BLaER1 treated with 17β-estradiol and CSF1 and Interleukin-3, amounts not matched to agents 10 nM and 100 nM (cell line): ENCODE measurements around the gene FBXW8.

Experiments
- H3K27ac ChIP-seq, 11 experiments: shearing (Covaris generic); formaldehyde crosslinking; 2 replicates each; pipeline ENCODE4 v1.8.1; 2022
- H3K27me3 ChIP-seq, 11 experiments: shearing (Covaris generic); formaldehyde crosslinking; 2 replicates each; pipeline ENCODE4 v1.8.1; 2022
- H3K36me3 ChIP-seq, 11 experiments: shearing (Covaris generic); formaldehyde crosslinking; 2 replicates each; pipeline ENCODE4 v1.8.1; 2022
- H3K4me1 ChIP-seq, 10 experiments: shearing (Covaris generic); formaldehyde crosslinking; 2 replicates each; pipeline ENCODE4 v1.8.1; 2022
- H3K4me2 ChIP-seq, 11 experiments: shearing (Covaris generic); formaldehyde crosslinking; 2 replicates each; pipeline ENCODE4 v1.8.1; 2022
- H3K4me3 ChIP-seq, 10 experiments: shearing (Covaris generic); formaldehyde crosslinking; 2 replicates each; pipeline ENCODE4 v1.8.1; 2022
- H3K9ac ChIP-seq, 11 experiments: shearing (Covaris generic); formaldehyde crosslinking; 2 replicates each; pipeline ENCODE4 v1.8.1; 2022
- H3K9me3 ChIP-seq, 11 experiments: shearing (Covaris generic); formaldehyde crosslinking; replicated peaks in 1 of 11; 2 replicates each; pipeline ENCODE4 v1.8.1; 2022
- H4K20me1 ChIP-seq, 11 experiments: shearing (Covaris generic); formaldehyde crosslinking; 2 replicates each; pipeline ENCODE4 v1.8.1; 2022
- Cebpa-rat ChIP-seq, 11 experiments: shearing (Covaris generic); IDR thresholded peaks; 2 replicates each; pipeline ENCODE4 v1.8.1; 2022

The FBXW8 gene

GRCh38 chr12:117067638-117068037 is 156.9 kb downstream of the FBXW8 start:
- peaks cover 0 to 14% (median 9%) of the 10 kb centered on the region in 11 experiments; a peak in 8 of 22 replicates for H3K36me3 ChIP-seq
- H4K20me1 ChIP-seq: no peaks in the 10 kb centered on the region
- H3K4me1 ChIP-seq: peaks cover 98 to 100% (median 100%) of the 10 kb centered on the region in 10 experiments
- no peaks in the 10 kb centered on the region for H3K27me3 ChIP-seq
- no peak overlapping the region for H3K4me3 ChIP-seq
- peaks cover 0 to 6% (median 0%) of the 10 kb centered on the region in 11 experiments; a peak in 2 of 22 replicates for H3K9me3 ChIP-seq
- peak in 1 of 11 experiments; percentile 55; a peak in 1 of 22 replicates for TF ChIP-seq Cebpa-rat (IDR thresholded peaks at IDR 0.05)
- peak overlapping the region in 10 of 11 experiments; percentile 12 to 99 (median 96); a peak in 18 of 22 replicates for H3K27ac ChIP-seq
- peak overlapping the region; percentile 83 to 99 (median 93) for H3K4me2 ChIP-seq
- peak overlapping the region in 10 of 11 experiments; percentile 20 to 85 (median 72); a peak in 12 of 22 replicates for H3K9ac ChIP-seq

GRCh38 chr12:117068492-117068891 is 157.7 kb downstream of the FBXW8 start:
- Histone ChIP-seq H3K4me3 (no peak overlapping the region), H3K9me3 (peaks cover 0 to 6% (median 0%) of the 10 kb centered on the region in 11 experiments; a peak in 2 of 22 replicates), H3K9ac (peak overlapping the region in 10 of 11 experiments; percentile 4 to 85 (median 68); a peak in 11 of 22 replicates), H3K27ac (peak overlapping the region in 10 of 11 experiments; percentile 12 to 99 (median 96); a peak in 19 of 22 replicates), H3K36me3 (peaks cover 0 to 21% (median 14%) of the 10 kb centered on the region in 11 experiments; a peak in 9 of 22 replicates), H4K20me1 (no peaks in the 10 kb centered on the region), H3K27me3 (no peaks in the 10 kb centered on the region), H3K4me2 (peak overlapping the region; percentile 83 to 99 (median 93)), H3K4me1 (peaks cover 100% of the 10 kb centered on the region in 10 experiments)
- TF ChIP-seq Cebpa-rat (IDR thresholded peaks at IDR 0.05): no peak

GRCh38 chr12:117069101-117069797 is 158.5 kb downstream of the FBXW8 start:
- no peaks in the 10 kb centered on the region for H3K27me3 ChIP-seq
- peaks cover 99 to 100% (median 100%) of the 10 kb centered on the region in 10 experiments for H3K4me1 ChIP-seq
- H4K20me1 ChIP-seq: no peaks in the 10 kb centered on the region
- no peak overlapping the region for H3K4me3 ChIP-seq
- peak overlapping the region; percentile 52 to 85 (median 69); a peak in 19 of 22 replicates for H3K9ac ChIP-seq
- H3K9me3 ChIP-seq: peaks cover 0 to 6% (median 0%) of the 10 kb centered on the region in 11 experiments; a peak in 2 of 22 replicates
- peak overlapping the region; percentile 83 to 99 (median 93) for H3K4me2 ChIP-seq
- TF ChIP-seq Cebpa-rat (IDR thresholded peaks at IDR 0.05): no peak
- peaks cover 0 to 29% (median 14%) of the 10 kb centered on the region in 11 experiments; a peak in 10 of 22 replicates for H3K36me3 ChIP-seq
- peak overlapping the region; percentile 75 to 99 (median 95) for H3K27ac ChIP-seq

GRCh38 chr12:117069926-117070900 is 159.5 kb downstream of the FBXW8 start:
- Histone ChIP-seq H3K4me2 (peak overlapping the region; percentile 83 to 99 (median 93)), H3K4me1 (peaks cover 99 to 100% (median 100%) of the 10 kb centered on the region in 10 experiments), H3K4me3 (0 out of 20 replicates have a peak overlapping the region, but pooled peaks of 2 of the 10 experiments have one; percentile 3), H3K9me3 (peaks cover 0 to 6% (median 0%) of the 10 kb centered on the region in 11 experiments; a peak in 2 of 22 replicates), H3K9ac (peak overlapping the region; percentile 52 to 85 (median 69)), H3K27me3 (no peaks in the 10 kb centered on the region), H3K36me3 (peaks cover 0 to 29% (median 14%) of the 10 kb centered on the region in 11 experiments; a peak in 10 of 22 replicates), H3K27ac (peak overlapping the region; percentile 75 to 99 (median 95)), H4K20me1 (no peaks in the 10 kb centered on the region)
- TF ChIP-seq Cebpa-rat (IDR thresholded peaks at IDR 0.05): peak in 5 of 11 experiments; percentile 9 to 46 (median 42); a peak in 3 of 22 replicates

GRCh38 chr12:117071009-117071408 is 160.3 kb downstream of the FBXW8 start:
- TF ChIP-seq Cebpa-rat (IDR thresholded peaks at IDR 0.05): no peak
- Histone ChIP-seq H3K9me3 (peaks cover 0 to 6% (median 0%) of the 10 kb centered on the region in 11 experiments; a peak in 2 of 22 replicates), H3K4me3 (no peak overlapping the region), H3K4me1 (peaks cover 96 to 99% (median 98%) of the 10 kb centered on the region in 10 experiments), H3K27me3 (no peaks in the 10 kb centered on the region), H3K36me3 (peaks cover 0 to 29% (median 14%) of the 10 kb centered on the region in 11 experiments; a peak in 10 of 22 replicates), H4K20me1 (no peaks in the 10 kb centered on the region), H3K4me2 (peak overlapping the region; percentile 83 to 99 (median 93)), H3K9ac (peak overlapping the region in 10 of 11 experiments; percentile 4 to 85 (median 68); a peak in 15 of 22 replicates), H3K27ac (peak overlapping the region; percentile 75 to 99 (median 95); a peak in 21 of 22 replicates)

GRCh38 chr12:117072106-117072505 is 161.4 kb downstream of the FBXW8 start:
- peaks cover 96 to 99% (median 98%) of the 10 kb centered on the region in 10 experiments for H3K4me1 ChIP-seq
- H3K9me3 ChIP-seq: peaks cover 0 to 6% (median 0%) of the 10 kb centered on the region in 11 experiments; a peak in 2 of 22 replicates
- H3K27me3 ChIP-seq: no peaks in the 10 kb centered on the region
- no peak overlapping the region for H3K4me3 ChIP-seq
- no peak overlapping the region for H3K9ac ChIP-seq
- H3K4me2 ChIP-seq: peak overlapping the region; percentile 83 to 99 (median 93); a peak in 20 of 22 replicates
- TF ChIP-seq Cebpa-rat (IDR thresholded peaks at IDR 0.05): no peak
- peak overlapping the region in 3 of 11 experiments; percentile 15 to 99 (median 96); a peak in 4 of 22 replicates for H3K27ac ChIP-seq
- no peaks in the 10 kb centered on the region for H4K20me1 ChIP-seq
- peaks cover 0 to 29% (median 14%) of the 10 kb centered on the region in 11 experiments; a peak in 10 of 22 replicates for H3K36me3 ChIP-seq

GRCh38 chr12:117072736-117073490 is 162.2 kb downstream of the FBXW8 start:
- no peaks in the 10 kb centered on the region; a peak in 1 of 22 replicates for H4K20me1 ChIP-seq
- peak overlapping the region in 3 of 11 experiments; percentile 36 to 47 (median 43); a peak in 2 of 22 replicates for H3K9ac ChIP-seq
- H3K27ac ChIP-seq: peak overlapping the region in 7 of 11 experiments; percentile 4 to 96 (median 23); a peak in 9 of 22 replicates
- peaks cover 0 to 6% (median 0%) of the 10 kb centered on the region in 11 experiments; a peak in 2 of 22 replicates for H3K9me3 ChIP-seq
- no peaks in the 10 kb centered on the region for H3K27me3 ChIP-seq
- H3K36me3 ChIP-seq: peaks cover 0 to 29% (median 14%) of the 10 kb centered on the region in 11 experiments; a peak in 10 of 22 replicates
- no peak overlapping the region for H3K4me3 ChIP-seq
- no peak for TF ChIP-seq Cebpa-rat (IDR thresholded peaks at IDR 0.05)
- H3K4me2 ChIP-seq: peak overlapping the region; percentile 83 to 99 (median 93); a peak in 19 of 22 replicates
- peaks cover 94 to 97% (median 96%) of the 10 kb centered on the region in 10 experiments for H3K4me1 ChIP-seq
